NCI-H2107 (cell line): ENCODE results near the gene SLC1A2.

Experiments used
- DNase-seq: peaks from one replicate; lab custom pipeline; 2025; lab: John Stamatoyannopoulos, UW

SLC1A2 gene

GRCh38 chr11:35348898-35349687 is 70.3 kb downstream of the SLC1A2 start:
- no peak for DNase-seq

- DNase-seq, result no peak
Observed at GRCh38 chr11:35347921-35348331, 71.4 kb downstream of the SLC1A2 start.

GRCh38 chr11:35347173-35347878 is 72.0 kb downstream of the SLC1A2 start:
- no peak for DNase-seq

- DNase-seq, result no peak
Observed at GRCh38 chr11:35346472-35347156, 72.7 kb downstream of the SLC1A2 start.

GRCh38 chr11:35344681-35345574 is 74.4 kb downstream of the SLC1A2 start:
- DNase-seq, result no peak

- no peak for DNase-seq
Observed at GRCh38 chr11:35343033-35343598, 76.2 kb downstream of the SLC1A2 start.

GRCh38 chr11:35340715-35341114 is 78.6 kb downstream of the SLC1A2 start:
- DNase-seq, result no peak

- DNase-seq, result no peak
Observed at GRCh38 chr11:35340071-35340470, 79.3 kb downstream of the SLC1A2 start.

- no peak for DNase-seq
Observed at GRCh38 chr11:35338921-35339320, 80.4 kb downstream of the SLC1A2 start.

- no peak for DNase-seq
Observed at GRCh38 chr11:35337914-35338305, 81.4 kb downstream of the SLC1A2 start.

- DNase-seq, result no peak
Observed at GRCh38 chr11:35337136-35337913, 82.0 kb downstream of the SLC1A2 start.

GRCh38 chr11:35336726-35337125 is 82.6 kb downstream of the SLC1A2 start:
- DNase-seq, result no peak

GRCh38 chr11:35335226-35335625 is 84.1 kb downstream of the SLC1A2 start:
- no peak for DNase-seq

GRCh38 chr11:35334385-35335090 is 84.8 kb downstream of the SLC1A2 start:
- DNase-seq, result no peak

- no peak for DNase-seq
Observed at GRCh38 chr11:35332524-35332923, 86.8 kb downstream of the SLC1A2 start.

- DNase-seq, result no peak
Observed at GRCh38 chr11:35330931-35331330, 88.4 kb downstream of the SLC1A2 start.

- DNase-seq, result no peak
Observed at GRCh38 chr11:35330156-35330889, 89.0 kb downstream of the SLC1A2 start.

GRCh38 chr11:35327829-35328228 is 91.5 kb downstream of the SLC1A2 start:
- DNase-seq, result no peak

GRCh38 chr11:35326266-35326879 is 93.0 kb downstream of the SLC1A2 start:
- no peak for DNase-seq
